HEK293 (cell line): ENCODE results near the gene PLD5.

ENCODE experiments used
- CTCF ChIA-PET: fragments of 350-600 bp; formaldehyde crosslinking; extraction: SDS; loops from one replicate; lab custom pipeline; 2021; ENCODE audit warnings: antibody characterized with exemption; lab: Yijun Ruan, JAX
- POLR2A ChIA-PET: fragments of 300-600 bp; formaldehyde crosslinking; extraction: SDS; loops from one replicate; lab custom pipeline; 2020; ENCODE audit warnings: antibody characterized with exemption, inconsistent platforms; lab: Yijun Ruan, JAX
- H3K27ac ChIP-seq: fragments of 200-500 bp; sonication (Bioruptor generic); 2 replicates; pipeline ENCODE4 v1.5.1; 2014; ENCODE audit warnings: low read depth, low read length, control low read depth, inconsistent platforms; ENCODE audit errors: extremely low read depth
- H3K36me3 ChIP-seq, 2 experiments: fragments of 200-500 bp in 1 of 2; sonication (Bioruptor generic) in 1 of 2; 1 replicate in 1 of 2; 2 replicates in 1 of 2; pipeline ENCODE4 v1.5.1; 2014 to 2017; ENCODE audit warnings: inconsistent platforms in 2 of 2, low read length in 2 of 2; ENCODE audit not compliant: control insufficient read depth in 2 of 2, insufficient read depth in 1 of 2
- H3K4me1 ChIP-seq: fragments of 200-500 bp; sonication (Bioruptor generic); 2 replicates; pipeline ENCODE4 v1.5.1; 2014; ENCODE audit warnings: mild to moderate bottlenecking, low read length, inconsistent platforms; ENCODE audit not compliant: control insufficient read depth, insufficient read depth
- H3K4me3 ChIP-seq: 2 replicates; pipeline ENCODE4 v1.5.1; 2011; ENCODE audit warnings: low read depth, mild to moderate bottlenecking, control low read depth, low read length, moderate library complexity
- H3K9me3 ChIP-seq: fragments of 200-500 bp; sonication (Bioruptor generic); 2 replicates; pipeline ENCODE4 v1.5.1; 2014; ENCODE audit warnings: low read depth, low read length, inconsistent platforms; ENCODE audit not compliant: control insufficient read depth, insufficient read depth
- ATF2 ChIP-seq: fragments of 450-650 bp; formaldehyde crosslinking; IDR thresholded peaks from 2 replicates; pipeline ENCODE4 v1.5.1; 2016; ENCODE audit warnings: missing biosample characterization, missing genetic modification characterization, low read depth
- HIC1 ChIP-seq: fragments of 450-650 bp; formaldehyde crosslinking; IDR thresholded peaks from 2 replicates; pipeline ENCODE4 v1.5.1; 2016; ENCODE audit warnings: missing biosample characterization, missing genetic modification characterization
- HOXC10 ChIP-seq: sonication (generic); formaldehyde crosslinking; IDR thresholded peaks from 2 replicates; pipeline ENCODE4 v1.8.1; 2023; ENCODE audit warnings: mild to moderate bottlenecking, missing genetic modification reagents
- HOXD13 ChIP-seq: sonication (generic); formaldehyde crosslinking; IDR thresholded peaks from 2 replicates; pipeline ENCODE4 v1.8.0; 2022; ENCODE audit warnings: missing genetic modification reagents, borderline replicate concordance
- KLF16 ChIP-seq: fragments of 450-650 bp; formaldehyde crosslinking; IDR thresholded peaks from 2 replicates; pipeline ENCODE4 v1.5.1; 2017; ENCODE audit warnings: missing biosample characterization, missing genetic modification characterization
- KLF8 ChIP-seq: fragments of 450-650 bp; formaldehyde crosslinking; IDR thresholded peaks from 2 replicates; pipeline ENCODE4 v1.5.1; 2016; ENCODE audit warnings: missing biosample characterization, missing genetic modification characterization
- RBAK ChIP-seq: fragments of 450-650 bp; formaldehyde crosslinking; IDR thresholded peaks from 2 replicates; pipeline ENCODE4 v1.5.1; 2016; ENCODE audit warnings: missing biosample characterization, missing genetic modification characterization
- REST ChIP-seq: fragments of 450-650 bp; formaldehyde crosslinking; IDR thresholded peaks from 2 replicates; pipeline ENCODE4 v1.5.1; 2016; ENCODE audit warnings: missing biosample characterization, missing genetic modification characterization
- SP2 ChIP-seq: fragments of 450-650 bp; formaldehyde crosslinking; IDR thresholded peaks from 2 replicates; pipeline ENCODE4 v1.5.1; 2016; ENCODE audit warnings: missing biosample characterization, missing genetic modification characterization
- YY2 ChIP-seq: fragments of 450-650 bp; formaldehyde crosslinking; IDR thresholded peaks from 2 replicates; pipeline ENCODE4 v1.5.1; 2016; ENCODE audit warnings: missing biosample characterization, missing genetic modification characterization
- ZNF148 ChIP-seq: fragments of 450-650 bp; formaldehyde crosslinking; IDR thresholded peaks from 2 replicates; pipeline ENCODE4 v1.5.0; 2017; ENCODE audit warnings: missing biosample characterization, missing genetic modification characterization, borderline replicate concordance
- ZNF18 ChIP-seq: fragments of 450-650 bp; formaldehyde crosslinking; IDR thresholded peaks from 2 replicates; pipeline ENCODE4 v1.5.1; 2016; ENCODE audit warnings: missing biosample characterization, missing genetic modification characterization
- ZNF280C ChIP-seq: fragments of 450-650 bp; formaldehyde crosslinking; IDR thresholded peaks from 2 replicates; pipeline ENCODE4 v1.5.1; 2016; ENCODE audit warnings: missing biosample characterization, missing genetic modification characterization
- ZNF404 ChIP-seq: fragments of 450-650 bp; formaldehyde crosslinking; IDR thresholded peaks from 2 replicates; pipeline ENCODE4 v1.5.1; 2017; ENCODE audit warnings: missing biosample characterization, missing genetic modification characterization
- ZNF423 ChIP-seq: fragments of 450-650 bp; formaldehyde crosslinking; IDR thresholded peaks from 2 replicates; pipeline ENCODE4 v1.5.1; 2016; ENCODE audit warnings: missing biosample characterization, missing genetic modification characterization
- ZNF585B ChIP-seq: fragments of 450-650 bp; formaldehyde crosslinking; IDR thresholded peaks from 2 replicates; pipeline ENCODE4 v1.5.1; 2016; ENCODE audit warnings: missing biosample characterization, missing genetic modification characterization
- ZNF777 ChIP-seq: fragments of 450-650 bp; formaldehyde crosslinking; IDR thresholded peaks from 2 replicates; pipeline ENCODE4 v1.5.1; 2017; ENCODE audit warnings: missing biosample characterization, missing genetic modification characterization, borderline replicate concordance
- ZSCAN23 ChIP-seq: fragments of 450-650 bp; formaldehyde crosslinking; IDR thresholded peaks from 2 replicates; pipeline ENCODE4 v1.5.1; 2016; ENCODE audit warnings: missing biosample characterization, missing genetic modification characterization

PLD5 gene

GRCh38 chr1:242147096-242147976 lies 377.2 kb downstream of the PLD5 start (continued):
- no peak for TF ChIP-seq ZNF148
- TF ChIP-seq KLF8 (tag by site-specific recombination), result no peak
- TF ChIP-seq YY2 (tag by site-specific recombination), result no peak
- TF ChIP-seq HOXD13 (CRISPR knock-in tag), result no peak
- no peak for TF ChIP-seq ZNF423 (tag by site-specific recombination)
- no peak for TF ChIP-seq SP2 (tag by site-specific recombination)
- no peak for TF ChIP-seq ZNF404 (tag by site-specific recombination)

GRCh38 chr1:242146652-242147051 lies 377.8 kb downstream of the PLD5 start:
- Histone ChIP-seq H3K4me3 (no peak overlapping the region), H3K4me1 (peaks cover 4% of the 10 kb centered on the region; the same call in 1 of the 2 replicates)
- CTCF ChIA-PET, result interaction anchor here (0.7 to 1.0 kb wide), 2 partner anchors 16 to 64 kb away, joined by 3 read pairs; no protein-coding TSS in a partner anchor
- TF ChIP-seq HIC1 (no peak), ZNF585B (tag by site-specific recombination) (no peak), ZSCAN23 (tag by site-specific recombination) (no peak), RBAK (tag by site-specific recombination) (no peak), ZNF777 (tag by site-specific recombination) (no peak), REST (tag by site-specific recombination) (no peak), HOXC10 (CRISPR knock-in tag) (no peak)
- TF ChIP-seq, all 188 proteins: peak for 0
- POLR2A ChIA-PET, result no interaction called here
- H3K27ac ChIP-seq, result no peak overlapping the region
- H3K9me3 ChIP-seq, result no peaks in the 10 kb centered on the region; the same call in 1 of the 2 replicates
- no peaks in the 10 kb centered on the region for H3K36me3 ChIP-seq

GRCh38 chr1:242140836-242141235 lies 383.7 kb downstream of the PLD5 start:
- no peaks in the 10 kb centered on the region for H3K4me1 ChIP-seq
- CTCF ChIA-PET, result interaction anchor here (1.1 to 1.7 kb wide), 2 partner anchors 12 to 142 kb away, joined by 3 to 10 read pairs; partner anchors contain the start of gene MAP1LC3C
- POLR2A ChIA-PET, result no interaction called here
- no peak overlapping the region for H3K4me3 ChIP-seq
- H3K36me3 ChIP-seq, result no peaks in the 10 kb centered on the region
- H3K27ac ChIP-seq, result no peak overlapping the region
- H3K9me3 ChIP-seq, result no peaks in the 10 kb centered on the region
- TF ChIP-seq ZNF18 (tag by site-specific recombination), result no peak
- TF ChIP-seq ZNF280C (tag by site-specific recombination), result no peak
- no peak for TF ChIP-seq KLF16
- TF ChIP-seq ZNF404 (tag by site-specific recombination), result no peak
- no peak for TF ChIP-seq ATF2
